Stimulated activated CD4-positive, alpha-beta T cell treated with anti-CD3 and anti-CD28 coated beads, Interleukin-4, amount 100 ng/mL, for 48 hours (primary cell): ENCODE measurements around the gene SECISBP2.
A peak's percentile ranks its signal among the peaks of the same experiment; 100 is the strongest.
"Not testable (repeated sequence)": the region's sequence is repeated elsewhere in the genome, so short reads cannot be mapped to it uniquely, and the experiment has no call there.

Experiments used
- DNase-seq, 2 donors: peaks; one replicate each; pipeline ENCODE4 v3.0.0-alpha.2; 2020; ENCODE audit warnings: low read depth in 2 of 2

The SECISBP2 gene

GRCh38 chr9:89310475-89311345, 7.6 kb upstream of the SECISBP2 start, which contains the start of gene CKS2:
Gene CKS2 (plus strand): TSS chr9:89311195. CDS start chr9:89311293, 98 bp downstream.
- peak; percentile 99 to 100 for DNase-seq

- DNase-seq, result no peak
Observed at GRCh38 chr9:89311346-89312221, 6.7 kb upstream of the SECISBP2 start.

- no peak for DNase-seq
Observed at GRCh38 chr9:89312222-89312571, 6.1 kb upstream of the SECISBP2 start.

GRCh38 chr9:89313842-89314241, 4.5 kb upstream of the SECISBP2 start:
- no peak for DNase-seq

- no peak for DNase-seq
Observed at GRCh38 chr9:89314955-89315354, 3.3 kb upstream of the SECISBP2 start.

GRCh38 chr9:89315482-89315881, 2.8 kb upstream of the SECISBP2 start:
- no peak for DNase-seq

- DNase-seq, result no peak
Observed at GRCh38 chr9:89317282-89317681, 1.0 kb upstream of the SECISBP2 start.

GRCh38 chr9:89319015-89319905, 960 bp downstream of the SECISBP2 start:
- DNase-seq, result no peak

- no peak for DNase-seq
Observed at GRCh38 chr9:89323390-89323789, 5.1 kb downstream of the SECISBP2 start.

- no peak for DNase-seq
Observed at GRCh38 chr9:89325733-89326132, 7.4 kb downstream of the SECISBP2 start.

- no peak for DNase-seq
Observed at GRCh38 chr9:89328064-89328463, 9.8 kb downstream of the SECISBP2 start.

- no peak for DNase-seq
Observed at GRCh38 chr9:89329917-89330316, 11.6 kb downstream of the SECISBP2 start.

GRCh38 chr9:89330513-89330912, 12.2 kb downstream of the SECISBP2 start:
- DNase-seq, result no peak

- no peak for DNase-seq
Observed at GRCh38 chr9:89339807-89340206, 21.5 kb downstream of the SECISBP2 start.

- DNase-seq, result no peak
Observed at GRCh38 chr9:89340332-89340731, 22.0 kb downstream of the SECISBP2 start.

- no peak for DNase-seq
Observed at GRCh38 chr9:89342213-89342612, 23.9 kb downstream of the SECISBP2 start.

- DNase-seq, result no peak
Observed at GRCh38 chr9:89342948-89343347, 24.6 kb downstream of the SECISBP2 start.

GRCh38 chr9:89343812-89344211, 25.5 kb downstream of the SECISBP2 start:
- not testable (repeated sequence) for DNase-seq

GRCh38 chr9:89345476-89345875, 27.2 kb downstream of the SECISBP2 start:
- DNase-seq, result no peak

- no peak for DNase-seq
Observed at GRCh38 chr9:89346696-89347095, 28.4 kb downstream of the SECISBP2 start.

- DNase-seq, result no peak
Observed at GRCh38 chr9:89347651-89348050, 29.4 kb downstream of the SECISBP2 start.

GRCh38 chr9:89349607-89350006, 31.3 kb downstream of the SECISBP2 start:
- DNase-seq, result no peak
